Mesodermal cell (in vitro differentiated cells): Measurements from ENCODE around the gene VPS4A.
A peak's percentile ranks its signal among the peaks of the same experiment; 100 is the strongest.

Source experiments
- H3K27ac ChIP-seq: 2 replicates; pipeline ENCODE4 v1.7.0; 2013; ENCODE audit warnings: mild to moderate bottlenecking, low read depth, low read length, moderate library complexity; ENCODE audit not compliant: severe bottlenecking
- H3K36me3 ChIP-seq: 2 replicates; pipeline ENCODE4 v1.7.1; 2013; ENCODE audit warnings: mild to moderate bottlenecking, low read length, moderate library complexity; ENCODE audit not compliant: control insufficient read depth, insufficient read depth
- H3K4me1 ChIP-seq: one replicate; pipeline ENCODE4 v1.7.1; 2013; ENCODE audit warnings: mild to moderate bottlenecking, low read length; ENCODE audit not compliant: insufficient read depth, control insufficient read depth, poor library complexity, severe bottlenecking
- H3K4me3 ChIP-seq: 2 replicates; pipeline ENCODE4 v1.7.0; 2013; ENCODE audit warnings: low read length, control low read depth, mild to moderate bottlenecking; ENCODE audit not compliant: insufficient read depth, poor library complexity, severe bottlenecking; ENCODE audit errors: extremely low read depth
- H3K9me3 ChIP-seq: 2 replicates; pipeline ENCODE4 v1.7.1; 2013; ENCODE audit warnings: mild to moderate bottlenecking, low read length, moderate library complexity; ENCODE audit not compliant: control insufficient read depth
- WGBS, 2 experiments: methylation state at CpG; one replicate each; pipeline ENCODE4 v1.1.5; 2013; ENCODE audit warnings: missing lambda C conversion rate in 2 of 2; ENCODE audit not compliant: insufficient coverage in 2 of 2; 5-methylcytosine and 5-hydroxymethylcytosine counted together

Gene VPS4A

GRCh38 chr16:69319381-69319780, 8.2 kb downstream of the VPS4A start:
- WGBS, 2 experiments, result 96 to 99% methylated on average over 8 to 9 of the region's 9 CpGs
- Histone ChIP-seq H3K4me1 (peaks cover 4% of the 10 kb centered on the region), H3K9me3 (no peaks in the 10 kb centered on the region), H3K27ac (no peak overlapping the region), H3K4me3 (no peak overlapping the region), H3K36me3 (peaks cover 92% of the 10 kb centered on the region)

- 94 to 95% methylated on average over 20 to 24 of the region's 30 CpGs for WGBS, 2 experiments
- H3K4me3 ChIP-seq, result no peak overlapping the region
- H3K27ac ChIP-seq, result no peak overlapping the region
- peaks cover 9% of the 10 kb centered on the region for H3K4me1 ChIP-seq
- H3K9me3 ChIP-seq, result no peaks in the 10 kb centered on the region
- peaks cover 93% of the 10 kb centered on the region for H3K36me3 ChIP-seq
These were observed 8.9 kb downstream of the VPS4A start for GRCh38 chr16:69319826-69320739.

GRCh38 chr16:69320740-69321073, 9.6 kb downstream of the VPS4A start:
- H3K4me1 ChIP-seq, result peaks cover 9% of the 10 kb centered on the region
- no peaks in the 10 kb centered on the region for H3K9me3 ChIP-seq
- no peak overlapping the region for H3K4me3 ChIP-seq
- WGBS, 2 experiments, result 91 to 93% methylated on average over 8 to 12 of the region's 13 CpGs
- H3K36me3 ChIP-seq, result peaks cover 93% of the 10 kb centered on the region
- H3K27ac ChIP-seq, result no peak overlapping the region

- Histone ChIP-seq H3K4me3 (no peak overlapping the region), H3K27ac (no peak overlapping the region), H3K9me3 (no peaks in the 10 kb centered on the region), H3K36me3 (peaks cover 93% of the 10 kb centered on the region), H3K4me1 (peaks cover 11% of the 10 kb centered on the region)
- 93 to 94% methylated on average over 22 of the region's 22 CpGs for WGBS, 2 experiments
These were observed 9.9 kb downstream of the VPS4A start for GRCh38 chr16:69321080-69321479.

GRCh38 chr16:69322343-69322742, 11.2 kb downstream of the VPS4A start:
- Histone ChIP-seq H3K4me1 (peaks cover 13% of the 10 kb centered on the region), H3K36me3 (peaks cover 94% of the 10 kb centered on the region), H3K4me3 (no peak overlapping the region), H3K27ac (no peak overlapping the region), H3K9me3 (no peaks in the 10 kb centered on the region)
- 95 to 98% methylated on average over 6 to 7 of the region's 7 CpGs for WGBS, 2 experiments

GRCh38 chr16:69323415-69323814, 12.3 kb downstream of the VPS4A start:
- peaks cover 98% of the 10 kb centered on the region for H3K36me3 ChIP-seq

GRCh38 chr16:69324013-69324531, 12.9 kb downstream of the VPS4A start:
- Histone ChIP-seq H3K36me3 (peaks cover 98% of the 10 kb centered on the region), H3K9me3 (no peaks in the 10 kb centered on the region), H3K27ac (peak overlapping the region; percentile 16), H3K4me3 (no peak overlapping the region), H3K4me1 (peaks cover 19% of the 10 kb centered on the region)
- 93 to 96% methylated on average over 8 of the region's 8 CpGs for WGBS, 2 experiments

More at GRCh38 chr16:69323415-69323814, 12.3 kb downstream of the VPS4A start:
- Histone ChIP-seq H3K4me3 (no peak overlapping the region), H3K27ac (no peak overlapping the region), H3K9me3 (no peaks in the 10 kb centered on the region), H3K4me1 (peaks cover 18% of the 10 kb centered on the region)
- WGBS, 2 experiments, result 96 to 97% methylated on average over 7 to 14 of the region's 14 CpGs

GRCh38 chr16:69324585-69325253, 13.6 kb downstream of the VPS4A start:
- peaks cover 91% of the 10 kb centered on the region for H3K36me3 ChIP-seq
- 87 to 94% methylated on average over 6 to 8 of the region's 10 CpGs for WGBS, 2 experiments

GRCh38 chr16:69325784-69326171, 14.6 kb downstream of the VPS4A start:
- Histone ChIP-seq H3K4me3 (no peak overlapping the region), H3K9me3 (no peaks in the 10 kb centered on the region), H3K27ac (no peak overlapping the region), H3K4me1 (peaks cover 19% of the 10 kb centered on the region), H3K36me3 (peaks cover 81% of the 10 kb centered on the region)
- 74 to 95% methylated on average over 4 to 6 of the region's 6 CpGs for WGBS, 2 experiments

More at GRCh38 chr16:69324585-69325253, 13.6 kb downstream of the VPS4A start:
- no peak overlapping the region for H3K4me3 ChIP-seq
- H3K27ac ChIP-seq, result peak overlapping the region; percentile 16
- no peaks in the 10 kb centered on the region for H3K9me3 ChIP-seq
- H3K4me1 ChIP-seq, result peaks cover 19% of the 10 kb centered on the region

GRCh38 chr16:69326172-69326873, 15.2 kb downstream of the VPS4A start:
- Histone ChIP-seq H3K27ac (no peak overlapping the region), H3K4me1 (peaks cover 21% of the 10 kb centered on the region), H3K36me3 (peaks cover 75% of the 10 kb centered on the region), H3K9me3 (no peaks in the 10 kb centered on the region), H3K4me3 (no peak overlapping the region)
- 91 to 98% methylated on average over 5 to 7 of the region's 7 CpGs for WGBS, 2 experiments
